GM15510 (cell line): ENCODE measurements around the gene L3MBTL3.

Source experiments
- POLR2A ChIP-seq: IDR thresholded peaks from 3 replicates; pipeline ENCODE4 v1.6.1; 2011; ENCODE audit warnings: borderline replicate concordance; ENCODE audit not compliant: insufficient read length; ENCODE audit errors: extremely low read depth

L3MBTL3 gene

DNA sequence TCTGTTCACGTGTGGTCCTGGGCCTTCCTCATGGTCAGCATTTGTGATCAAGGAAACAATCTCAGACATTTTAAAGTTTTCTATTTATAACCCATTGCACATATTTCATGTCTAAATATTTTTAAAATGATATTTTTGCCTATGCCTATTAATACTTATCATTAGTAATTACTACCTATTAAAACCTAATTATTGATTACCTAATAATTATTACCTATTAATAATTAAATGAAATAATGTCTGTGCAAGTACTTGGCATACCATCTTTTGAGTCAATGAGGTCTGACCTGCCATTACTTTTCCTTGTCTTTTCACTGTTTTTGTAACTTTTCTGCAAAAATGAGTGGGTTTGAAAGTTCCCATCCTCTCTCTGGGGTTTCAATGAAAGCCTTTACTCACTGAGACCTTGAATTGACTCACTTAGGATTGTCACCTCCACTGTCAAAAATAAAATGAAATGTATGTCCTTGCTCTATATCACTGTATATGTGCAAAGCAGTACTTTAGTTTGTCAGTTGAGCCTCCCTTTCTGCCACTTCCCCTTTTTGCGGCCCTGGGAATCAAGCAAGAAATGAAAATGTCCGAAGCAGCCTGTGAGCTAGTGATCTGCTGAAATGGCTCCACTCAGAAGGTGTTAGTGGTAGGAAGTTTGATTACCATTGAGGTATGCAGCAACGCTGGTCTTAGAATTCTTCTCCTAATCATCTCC, 87.8 kb downstream of the L3MBTL3 start:
- no peak for TF ChIP-seq POLR2A

DNA sequence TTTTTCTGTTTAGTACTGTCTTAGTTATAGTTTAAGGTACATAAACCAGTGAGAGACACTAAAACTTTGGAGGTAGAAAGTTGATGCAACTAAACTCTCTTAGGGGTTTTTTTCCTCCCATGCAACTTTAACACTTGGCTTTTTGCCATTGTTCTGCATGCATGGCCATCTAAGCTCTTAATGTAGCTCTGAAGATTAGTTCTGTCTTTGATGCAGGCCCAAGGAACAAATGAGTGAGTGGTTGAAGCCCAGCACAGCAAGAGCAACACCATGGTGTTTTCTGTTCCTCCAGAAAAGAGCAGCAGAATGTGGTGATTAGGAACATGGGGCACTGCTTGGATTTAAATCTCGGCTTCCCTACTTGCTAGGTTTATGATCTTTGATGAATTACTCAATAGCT, 89.3 kb downstream of the L3MBTL3 start:
- TF ChIP-seq POLR2A: no peak

DNA sequence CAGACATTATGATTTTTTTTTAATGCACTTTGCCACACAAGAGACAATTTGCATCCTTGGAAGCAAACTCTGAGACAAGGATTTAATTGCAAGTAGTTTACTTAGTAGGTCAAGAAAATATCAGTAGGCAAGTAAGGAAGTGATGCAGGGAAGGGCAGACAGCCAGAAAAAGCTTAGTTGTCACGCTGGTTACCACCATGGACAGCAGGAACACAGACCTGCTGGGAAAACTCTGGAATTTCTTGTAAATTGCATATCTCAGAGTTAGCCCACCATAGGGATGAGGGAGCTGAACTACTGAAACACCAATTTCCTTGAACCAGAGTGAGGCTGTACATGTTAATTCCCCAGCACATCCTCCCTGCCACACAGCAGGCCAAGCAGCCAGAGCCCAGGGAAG, 92.7 kb downstream of the L3MBTL3 start:
- TF ChIP-seq POLR2A: no peak

DNA sequence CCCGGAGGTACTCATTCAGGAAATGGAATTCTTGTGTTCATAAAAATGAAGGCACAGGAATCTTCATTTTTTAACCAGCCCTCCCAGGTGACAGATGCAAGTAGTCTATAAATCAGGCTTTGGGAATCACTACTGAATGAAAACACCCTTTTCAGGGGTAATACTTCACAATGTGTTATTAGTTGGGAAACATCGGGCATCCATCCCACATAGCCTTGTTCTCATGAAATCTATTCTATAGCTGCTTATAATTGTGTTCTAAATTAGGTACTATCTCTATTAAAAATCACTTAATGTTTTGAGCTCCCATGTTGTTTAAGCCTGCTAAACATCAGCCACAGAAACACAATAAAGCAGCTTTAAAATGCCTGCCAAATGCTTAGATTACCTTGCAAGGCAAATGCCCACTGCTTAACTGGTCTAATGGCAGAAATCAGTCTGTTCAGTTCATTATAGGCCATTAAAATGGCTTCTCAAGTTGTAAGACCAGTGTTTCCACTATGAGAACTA, 94.9 kb downstream of the L3MBTL3 start:
- TF ChIP-seq POLR2A: no peak

DNA sequence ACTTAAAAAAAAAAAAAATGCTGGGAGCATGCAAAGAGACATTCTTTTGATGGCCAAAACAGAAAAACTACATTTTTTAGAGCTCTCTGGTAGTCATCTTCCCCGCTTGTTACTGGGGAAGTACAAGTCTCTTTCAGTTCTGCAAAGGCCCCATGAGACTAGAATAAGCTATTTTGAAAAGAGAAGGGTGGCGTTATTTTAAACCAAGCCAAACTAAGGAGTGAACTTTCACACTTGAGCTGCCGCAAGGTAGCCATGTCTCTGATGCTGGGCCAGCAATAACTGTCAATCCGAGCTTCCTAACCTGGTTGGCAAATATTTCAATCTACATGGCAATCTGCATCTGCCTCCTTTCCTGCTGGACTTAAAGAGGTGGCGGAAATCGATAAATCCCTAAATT, 96.7 kb downstream of the L3MBTL3 start:
- TF ChIP-seq POLR2A: no peak

DNA sequence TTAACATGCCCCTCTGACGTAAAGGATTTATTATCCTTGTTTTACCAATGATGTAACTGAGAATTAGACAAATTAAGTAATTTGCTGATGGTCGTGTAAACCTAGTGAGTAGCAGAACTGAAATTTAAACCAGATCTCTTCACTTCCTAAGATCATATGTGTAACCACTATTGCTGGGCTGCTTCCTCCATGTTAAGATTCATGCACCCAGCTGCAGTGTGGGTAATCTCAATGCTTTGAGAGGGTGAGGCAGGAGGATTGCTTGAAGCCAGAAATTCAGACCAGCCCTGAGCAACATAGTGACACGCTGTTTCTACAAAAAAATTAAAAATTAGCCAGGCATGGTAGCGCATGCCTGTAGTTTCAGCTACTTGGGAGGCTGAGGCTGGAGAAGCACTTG, 97.9 kb downstream of the L3MBTL3 start:
- TF ChIP-seq POLR2A: no peak

DNA sequence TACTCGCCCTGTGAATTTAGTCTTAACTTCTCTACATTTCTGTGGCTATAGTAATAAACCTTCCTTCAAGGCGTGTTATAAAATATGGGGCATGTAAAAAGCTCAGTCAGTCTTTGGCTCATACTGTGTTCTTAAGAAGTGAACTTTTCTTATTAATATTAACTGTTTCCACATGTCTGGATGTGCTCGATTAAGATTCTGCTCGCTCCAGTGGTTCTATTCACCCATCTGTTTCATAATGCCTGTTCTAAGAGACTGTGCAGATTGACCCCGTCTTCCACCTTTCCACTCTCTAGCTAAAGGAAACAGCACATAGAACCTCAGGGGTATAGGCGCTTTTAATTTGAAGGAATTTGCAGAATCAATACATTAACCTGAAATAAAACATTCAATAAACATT, 99.9 kb downstream of the L3MBTL3 start:
- TF ChIP-seq POLR2A: no peak

DNA sequence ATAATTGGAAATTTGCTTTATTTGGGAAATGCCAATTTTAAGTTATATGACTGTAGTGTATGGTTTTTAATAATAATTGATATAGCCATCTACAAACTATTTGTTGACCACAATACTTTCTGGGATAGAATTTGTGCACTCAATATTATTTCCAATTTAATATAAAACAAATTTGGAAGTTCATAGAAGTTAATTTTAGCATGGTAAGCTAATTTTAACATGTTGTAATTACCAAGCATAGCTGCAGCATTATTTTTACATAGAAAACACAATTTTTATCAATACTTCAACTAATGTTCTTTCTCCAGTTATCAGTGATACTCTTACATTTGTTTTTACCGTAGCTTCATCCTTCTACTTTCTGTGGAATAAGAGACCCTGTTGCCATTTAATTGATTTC, 100.8 kb downstream of the L3MBTL3 start:
- TF ChIP-seq POLR2A: no peak

DNA sequence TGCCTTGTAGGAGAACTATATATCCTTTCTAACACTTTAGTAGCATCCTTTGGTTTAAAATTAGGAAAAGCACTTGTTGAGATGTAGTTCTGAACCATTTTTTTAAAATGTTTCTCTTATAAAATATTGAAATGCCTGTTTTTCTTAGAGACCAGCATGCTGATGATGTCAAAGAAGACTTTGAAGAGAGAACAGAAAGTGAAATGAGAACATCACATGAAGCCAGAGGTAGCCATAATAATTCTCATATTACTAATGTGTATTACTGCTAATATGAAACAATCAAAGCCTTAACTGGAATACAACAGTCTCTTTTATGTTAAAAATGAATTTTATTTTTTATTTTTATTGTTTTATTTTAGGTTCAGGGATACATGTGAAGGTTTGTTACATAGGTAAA, 102.3 kb downstream of the L3MBTL3 start:
- TF ChIP-seq POLR2A: no peak

DNA sequence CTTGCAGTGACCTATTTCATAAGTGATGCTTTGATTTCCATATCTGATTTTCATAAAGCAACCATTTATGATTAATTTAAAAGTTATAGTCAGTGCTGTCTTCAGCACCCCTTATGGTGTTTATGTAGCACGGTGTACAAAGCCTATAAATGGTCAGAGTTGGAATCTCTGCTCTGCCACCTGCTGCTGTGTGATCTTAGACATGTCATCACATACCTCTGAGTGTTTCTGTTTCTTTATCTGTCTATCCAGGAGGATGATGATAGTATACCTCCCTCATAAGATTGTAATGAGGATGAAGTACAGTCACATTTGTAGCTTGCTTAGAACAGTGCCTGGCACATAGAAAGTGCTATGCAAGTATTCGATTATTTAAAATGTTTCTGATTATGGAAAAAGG, 103.9 kb downstream of the L3MBTL3 start:
- no peak for TF ChIP-seq POLR2A

DNA sequence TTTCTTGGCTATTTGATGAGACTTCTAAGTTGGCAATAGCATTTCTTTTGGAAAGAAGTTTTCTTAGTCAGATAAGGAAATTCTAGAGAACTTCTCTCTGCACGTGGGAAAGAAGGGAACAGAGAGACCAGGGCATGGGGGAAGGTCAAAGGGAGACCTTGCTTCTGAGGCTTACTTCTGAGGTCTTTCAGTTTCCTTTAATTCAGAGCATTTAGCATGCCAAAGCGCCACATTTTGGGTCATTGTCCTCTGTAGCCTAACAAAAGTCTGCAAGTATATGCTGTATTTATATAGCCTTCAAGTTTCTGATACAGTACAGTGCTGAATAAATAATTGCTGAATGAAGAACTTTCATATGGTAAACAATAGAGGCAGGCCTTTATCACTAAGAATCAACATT, 108.8 kb downstream of the L3MBTL3 start:
- no peak for TF ChIP-seq POLR2A

DNA sequence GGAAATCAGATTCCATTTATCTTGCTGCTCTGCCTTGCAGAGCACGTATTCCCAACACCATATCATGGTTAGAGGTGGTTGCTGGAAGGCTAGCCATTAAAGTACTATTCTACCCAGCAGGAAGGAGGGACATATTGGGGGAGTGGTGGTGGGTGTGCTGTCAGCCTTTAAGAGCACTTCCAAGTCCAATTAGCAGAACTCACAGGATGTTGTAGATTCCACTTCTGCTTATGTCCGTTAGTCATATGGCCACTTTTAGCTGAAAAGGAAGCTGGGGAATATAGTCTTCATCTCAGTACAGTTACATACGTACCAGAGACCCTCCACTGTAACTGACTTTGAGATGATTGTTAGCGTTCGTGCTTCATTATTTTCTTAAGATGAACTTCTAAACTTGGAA, 109.9 kb downstream of the L3MBTL3 start:
- no peak for TF ChIP-seq POLR2A

DNA sequence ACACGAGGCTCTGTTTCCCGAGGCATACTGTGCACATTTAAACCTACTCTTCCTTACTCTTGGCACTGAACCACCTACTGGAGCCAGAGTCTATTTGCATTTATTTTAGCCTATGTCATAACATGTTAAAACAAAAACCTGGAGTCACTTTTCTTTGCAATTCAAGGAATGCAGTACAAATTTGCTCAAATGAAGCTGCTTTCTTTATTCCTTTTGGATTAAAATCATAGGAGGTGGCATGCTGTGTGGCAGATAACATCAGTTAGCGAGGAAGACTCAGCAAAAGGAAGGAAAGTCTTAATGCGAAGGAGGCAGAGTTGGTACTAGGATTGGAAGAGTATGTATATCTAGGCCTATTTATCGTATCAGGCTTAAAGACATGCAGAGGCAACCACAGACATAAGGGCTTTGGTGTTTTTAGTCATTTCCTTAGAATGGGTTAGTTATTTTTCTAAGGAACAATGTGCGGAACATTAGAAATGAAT, 111.4 kb downstream of the L3MBTL3 start:
- no peak for TF ChIP-seq POLR2A

DNA sequence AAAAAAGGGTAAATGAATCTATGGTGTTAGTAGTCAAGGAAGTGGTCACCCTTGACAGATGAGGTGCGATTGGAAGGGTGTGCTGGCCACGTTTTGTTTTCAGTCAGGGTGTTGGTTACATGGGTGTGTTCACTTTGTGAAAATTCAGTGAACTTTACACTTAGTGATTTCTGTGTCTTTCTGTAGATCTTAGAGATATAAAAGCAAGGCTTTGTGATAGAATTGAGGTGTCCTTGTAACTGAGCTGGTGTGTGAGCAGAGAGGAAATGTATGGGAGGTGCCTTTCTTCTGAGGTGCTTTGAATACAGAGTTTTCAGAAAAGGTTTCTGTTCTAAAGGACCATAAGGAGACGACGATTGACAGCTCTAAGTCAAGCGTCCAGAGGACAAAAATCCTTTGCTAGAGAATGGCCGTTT, 113.9 kb downstream of the L3MBTL3 start:
- TF ChIP-seq POLR2A: no peak

DNA sequence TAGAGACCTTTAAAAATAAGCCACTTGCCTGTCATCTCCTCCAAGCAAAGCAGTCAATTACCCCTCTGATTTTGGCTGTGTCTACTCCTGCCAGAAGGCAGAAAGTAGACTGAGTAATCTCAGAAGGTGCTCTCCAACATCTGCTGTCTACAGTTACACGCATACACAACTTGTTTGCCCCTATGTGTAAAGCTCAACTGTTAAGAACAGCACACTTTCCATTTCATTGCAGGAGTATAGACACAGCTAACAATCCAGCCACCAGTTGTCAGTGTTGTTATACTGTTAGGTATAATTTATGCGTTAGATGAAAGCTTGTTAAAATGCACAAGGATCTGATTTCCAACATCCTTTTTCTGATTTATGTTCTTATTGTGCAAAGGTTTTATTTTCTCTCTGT, 116.2 kb downstream of the L3MBTL3 start:
- no peak for TF ChIP-seq POLR2A

DNA sequence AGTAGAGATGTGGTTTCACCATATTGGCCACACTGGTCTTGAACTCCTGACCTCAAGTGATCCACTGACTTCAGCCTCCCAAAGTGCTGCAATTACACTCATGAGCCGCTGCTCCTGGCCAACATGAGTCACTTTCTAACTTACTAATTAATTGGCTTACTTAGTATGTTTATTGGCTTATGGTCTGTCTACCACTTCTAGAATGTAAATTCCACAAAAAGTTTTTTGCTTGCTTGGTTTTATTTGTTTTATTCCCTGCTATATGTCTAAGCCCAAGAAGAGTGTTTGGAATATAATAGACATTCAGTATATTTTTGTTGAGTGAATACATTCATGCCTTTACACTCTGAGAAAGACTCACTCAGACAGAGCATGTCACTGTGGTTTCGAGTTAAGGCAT, 118.4 kb downstream of the L3MBTL3 start:
- no peak for TF ChIP-seq POLR2A

DNA sequence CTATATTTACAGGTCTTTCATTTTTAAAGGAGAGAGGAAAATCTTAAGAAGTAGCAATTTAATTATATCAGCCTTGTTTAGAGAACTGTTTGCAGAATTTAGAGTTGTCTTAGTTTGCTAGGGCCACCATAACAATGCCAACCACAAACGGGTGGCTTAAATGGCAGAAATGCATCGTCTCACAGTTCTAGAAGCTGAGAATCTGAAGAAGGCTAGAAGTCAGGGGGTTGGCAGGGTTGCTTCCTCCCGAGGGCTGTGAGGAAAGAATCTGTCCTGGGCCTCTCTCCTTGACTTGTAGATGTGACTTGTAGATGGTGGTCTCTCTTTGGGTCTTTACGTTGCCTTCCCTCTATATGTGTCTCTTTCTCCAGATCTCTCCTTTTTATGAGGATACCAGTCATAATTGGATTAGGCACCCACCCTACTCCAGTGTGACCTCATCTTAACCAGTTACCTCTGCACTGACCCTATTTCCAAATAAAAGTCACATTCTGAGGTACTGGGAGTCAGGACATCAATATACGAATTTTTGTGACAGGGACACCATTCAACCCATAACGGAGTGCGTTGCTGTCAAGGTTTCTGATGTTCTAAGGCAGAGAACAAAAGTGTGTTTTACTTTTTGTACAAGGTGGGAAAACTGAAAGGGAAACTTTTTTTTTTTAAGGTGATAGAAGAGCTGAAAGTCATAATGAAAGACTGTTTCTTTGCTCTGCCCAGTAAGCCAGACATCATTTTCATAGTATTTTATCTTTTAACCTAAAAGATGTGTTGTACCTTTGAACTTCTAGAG, 119.9 kb downstream of the L3MBTL3 start:
- no peak for TF ChIP-seq POLR2A

DNA sequence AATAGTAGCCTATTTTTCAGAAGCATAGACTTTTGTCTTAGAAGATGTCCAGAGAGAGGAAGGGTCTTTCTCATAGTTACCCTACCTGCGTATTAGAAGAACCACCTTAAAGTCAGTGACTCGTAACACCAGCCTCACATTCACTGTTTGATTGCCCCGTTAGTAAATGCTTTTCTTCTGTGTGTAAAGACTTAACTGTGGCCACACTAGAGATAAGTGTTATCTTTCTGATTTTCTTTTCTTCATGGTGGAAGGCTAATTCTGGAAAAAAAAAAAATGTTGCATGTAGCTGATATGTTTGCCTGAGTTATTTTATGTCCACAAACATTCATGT, 120.5 kb downstream of the L3MBTL3 start:
- TF ChIP-seq POLR2A: no peak
